ENCODE data around the gene NELL1.

The NELL1 gene

DNA sequence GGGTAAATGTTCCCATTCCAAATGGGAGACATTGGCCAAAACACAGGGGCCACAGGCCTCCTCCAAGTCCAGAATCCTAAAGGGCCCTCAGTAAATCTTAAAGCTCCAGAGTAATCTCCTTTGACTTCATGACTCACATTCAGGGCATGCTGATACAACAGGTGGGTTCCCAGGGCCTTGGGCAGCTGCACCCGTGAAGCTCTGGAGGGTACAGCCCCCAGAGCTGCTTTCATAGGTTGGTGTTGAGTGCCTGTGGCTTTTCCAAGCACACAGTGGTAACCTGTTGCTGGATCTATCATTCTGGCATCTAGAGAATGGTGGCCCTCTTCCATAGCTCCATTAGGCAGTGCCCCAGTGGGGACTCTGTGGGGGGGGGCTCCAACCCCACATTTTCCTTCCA lies 54.0 kb downstream of the NELL1 start:
- H3K27ac ChIP-seq = no peak overlapping the region
- TF ChIP-seq, protein P1, sequence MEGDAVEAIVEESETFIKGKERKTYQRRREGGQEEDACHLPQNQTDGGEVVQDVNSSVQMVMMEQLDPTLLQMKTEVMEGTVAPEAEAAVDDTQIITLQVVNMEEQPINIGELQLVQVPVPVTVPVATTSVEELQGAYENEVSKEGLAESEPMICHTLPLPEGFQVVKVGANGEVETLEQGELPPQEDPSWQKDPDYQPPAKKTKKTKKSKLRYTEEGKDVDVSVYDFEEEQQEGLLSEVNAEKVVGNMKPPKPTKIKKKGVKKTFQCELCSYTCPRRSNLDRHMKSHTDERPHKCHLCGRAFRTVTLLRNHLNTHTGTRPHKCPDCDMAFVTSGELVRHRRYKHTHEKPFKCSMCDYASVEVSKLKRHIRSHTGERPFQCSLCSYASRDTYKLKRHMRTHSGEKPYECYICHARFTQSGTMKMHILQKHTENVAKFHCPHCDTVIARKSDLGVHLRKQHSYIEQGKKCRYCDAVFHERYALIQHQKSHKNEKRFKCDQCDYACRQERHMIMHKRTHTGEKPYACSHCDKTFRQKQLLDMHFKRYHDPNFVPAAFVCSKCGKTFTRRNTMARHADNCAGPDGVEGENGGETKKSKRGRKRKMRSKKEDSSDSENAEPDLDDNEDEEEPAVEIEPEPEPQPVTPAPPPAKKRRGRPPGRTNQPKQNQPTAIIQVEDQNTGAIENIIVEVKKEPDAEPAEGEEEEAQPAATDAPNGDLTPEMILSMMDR (IDR thresholded peaks at IDR 0.05) = no peak
- DNase-seq (ENCODE audit: low spot score) = no peak
- no peak overlapping the region for H3K4me3 ChIP-seq

DNA sequence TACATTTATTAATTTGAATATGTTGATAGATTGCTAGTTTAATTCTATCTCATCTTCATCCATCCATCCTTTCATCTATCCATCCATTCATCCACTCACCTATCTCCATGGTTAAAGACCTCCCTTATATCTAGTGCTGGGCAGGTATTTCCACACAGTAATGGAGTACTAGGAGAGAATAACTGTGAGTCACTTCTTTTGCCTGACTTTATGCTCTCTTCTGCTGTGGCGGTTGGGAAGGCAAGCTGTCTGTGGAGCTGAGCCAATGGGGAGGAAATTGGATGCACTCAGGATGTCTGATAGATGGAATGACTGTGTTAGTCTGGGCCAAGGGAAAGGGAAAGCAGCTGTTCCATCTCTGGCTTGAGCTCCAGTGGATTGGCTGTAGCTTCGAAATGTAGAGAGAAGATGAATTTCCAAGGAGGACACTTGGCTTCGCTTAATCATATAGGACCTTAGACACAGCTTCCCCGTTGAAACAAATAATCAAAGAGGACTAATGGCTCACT lies 60.3 kb downstream of the NELL1 start:
- no peak for DNase-seq (ENCODE audit: low spot score)
- Histone ChIP-seq H3K27ac (no peak overlapping the region), H3K4me3 (no peak overlapping the region)
- TF ChIP-seq, protein P1 (IDR thresholded peaks at IDR 0.05) = no peak

DNA sequence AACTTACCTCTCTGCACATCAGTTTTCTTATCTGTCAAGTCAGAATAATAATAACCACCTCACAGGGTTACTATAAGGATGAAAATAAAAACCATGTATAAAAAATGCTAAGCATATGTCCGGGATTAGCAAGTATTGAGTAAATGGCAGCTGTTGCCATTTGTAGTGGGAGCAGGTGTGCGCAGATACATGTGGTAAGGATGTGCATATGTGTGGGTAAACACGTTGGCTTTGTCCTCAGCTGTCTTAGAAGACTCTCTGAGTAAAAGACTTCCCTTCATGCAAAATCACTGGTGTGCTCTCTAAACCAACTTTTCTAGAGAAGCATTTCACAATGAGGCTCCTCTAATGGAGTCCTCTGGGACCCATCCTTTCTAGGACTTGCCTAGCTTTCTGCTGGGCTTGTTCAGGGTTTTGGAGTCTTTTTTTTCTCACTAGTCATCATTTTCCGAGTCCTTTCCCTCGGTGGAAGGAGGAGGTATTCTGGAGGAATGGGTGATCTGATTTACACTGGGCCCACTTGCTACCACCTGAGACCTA lies 62.4 kb downstream of the NELL1 start:
- no peak for DNase-seq (ENCODE audit: low spot score)
- TF ChIP-seq, protein P1 (IDR thresholded peaks at IDR 0.05) = no peak
- Histone ChIP-seq H3K27ac (no peak overlapping the region), H3K4me3 (no peak overlapping the region)

DNA sequence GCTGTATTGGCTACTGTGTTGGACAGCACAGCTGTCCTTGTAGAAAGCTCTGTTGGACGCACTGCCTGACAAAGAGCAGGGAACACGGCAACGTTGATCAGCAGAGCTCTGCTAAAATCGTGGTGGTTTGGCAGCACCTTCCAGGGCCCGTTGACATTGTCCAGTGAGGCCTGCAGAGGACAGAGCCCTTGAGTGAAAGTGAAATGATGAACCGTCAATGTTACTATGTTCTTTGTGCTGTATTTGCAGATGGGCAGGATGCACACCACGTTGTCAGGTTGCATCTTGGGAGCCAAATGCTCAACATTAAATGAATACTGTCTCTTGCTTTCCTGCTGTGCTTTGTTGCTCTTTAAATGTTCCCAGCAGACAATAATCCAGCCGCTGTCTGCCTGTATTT lies 69.7 kb downstream of the NELL1 start:
- DNase-seq (ENCODE audit: low spot score) = no peak
- no peak overlapping the region for H3K27ac ChIP-seq
- no peak overlapping the region for H3K4me3 ChIP-seq
- TF ChIP-seq, protein P1 (IDR thresholded peaks at IDR 0.05) = no peak

DNA sequence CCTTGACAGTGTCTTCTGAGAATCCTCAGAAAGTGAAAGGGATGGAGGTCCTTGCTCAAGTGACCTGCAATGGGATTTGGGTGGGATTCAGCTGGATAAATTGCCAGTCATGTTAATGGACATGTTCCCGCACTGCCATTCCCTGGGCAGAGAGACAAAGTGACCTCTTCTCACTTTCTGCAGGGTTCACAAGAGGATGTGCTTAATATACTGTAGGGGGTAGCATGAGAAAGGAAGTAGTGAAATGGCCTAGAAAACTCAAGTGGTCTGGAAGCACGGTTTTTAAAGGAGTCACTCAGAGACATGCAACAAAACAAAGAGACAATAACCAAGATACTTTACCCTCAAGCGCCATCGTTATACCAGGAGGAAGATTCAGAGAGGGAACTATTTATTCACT lies 70.2 kb downstream of the NELL1 start:
- no peak for DNase-seq (ENCODE audit: low spot score)
- Histone ChIP-seq H3K4me3 (no peak overlapping the region), H3K27ac (no peak overlapping the region)
- TF ChIP-seq, protein P1 (IDR thresholded peaks at IDR 0.05) = no peak

DNA sequence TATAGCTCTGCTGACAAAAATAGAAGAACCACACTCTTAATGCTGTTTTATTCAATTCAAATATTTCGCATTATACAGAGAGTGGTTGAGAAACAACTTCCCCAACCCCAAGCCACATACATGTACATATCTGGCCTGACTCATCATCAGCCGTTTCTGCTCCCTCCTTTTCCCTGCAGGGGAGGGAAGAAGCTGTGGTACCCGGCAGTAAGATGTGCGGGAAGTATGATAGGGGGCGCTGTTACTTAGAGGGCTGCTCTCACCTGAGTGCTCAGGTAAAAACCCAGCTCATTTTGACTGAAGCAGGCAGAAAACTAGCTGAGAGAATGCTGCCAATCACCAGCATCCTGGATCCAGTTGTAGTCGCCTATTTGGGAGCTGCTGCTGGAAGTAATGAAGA lies 85.5 kb downstream of the NELL1 start:
- TF ChIP-seq, protein P1 (IDR thresholded peaks at IDR 0.05) = no peak
- DNase-seq (ENCODE audit: low spot score) = no peak
- H3K4me3 ChIP-seq = no peak overlapping the region
- H3K27ac ChIP-seq = no peak overlapping the region

DNA sequence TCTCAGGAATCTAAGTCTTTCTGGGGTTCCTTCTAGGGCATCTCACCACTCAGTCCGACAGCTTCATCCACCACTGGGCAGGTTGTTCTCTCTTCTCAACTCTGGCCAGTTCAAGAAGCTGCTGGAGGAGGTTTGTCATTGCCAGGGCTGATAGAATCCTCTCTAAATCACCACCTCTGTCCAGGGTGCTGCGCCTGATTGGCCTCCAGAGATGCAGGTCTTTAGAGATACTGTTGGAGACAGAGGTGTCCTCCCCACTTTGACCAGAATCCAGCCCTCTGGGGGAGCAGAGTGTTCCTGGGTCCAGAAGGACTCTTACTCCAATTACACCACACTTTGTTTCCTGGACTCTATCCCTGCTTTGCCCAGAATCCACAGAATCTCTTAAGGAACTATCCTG lies 90.2 kb downstream of the NELL1 start:
- TF ChIP-seq, protein P1 (IDR thresholded peaks at IDR 0.05) = no peak
- Histone ChIP-seq H3K4me3 (no peak overlapping the region), H3K27ac (no peak overlapping the region)
- no peak for DNase-seq (ENCODE audit: low spot score)

Data from coronary artery (tissue), 2 donors.